HL-60/S4 treated with phorbol 12-myristate 13-acetate at 8.2 ng/mL for 4 days and 3 days (cell line): ENCODE data around the gene LAMB2.

Experiments used
- in situ Hi-C: fragments of 300-500 bp; cut with MboI; formaldehyde crosslinking; loops from 2 replicates; pipeline ENCODE4 v1.15.0; 2022; ENCODE audit warnings: low sequenced_read_pairs

LAMB2 gene

GRCh38 chr3:49122022-49122421, 10.8 kb downstream of the LAMB2 start:
- in situ Hi-C loops: no loop called here

GRCh38 chr3:49121132-49121736, 11.6 kb downstream of the LAMB2 start:
- in situ Hi-C loops: no loop called here

DNA sequence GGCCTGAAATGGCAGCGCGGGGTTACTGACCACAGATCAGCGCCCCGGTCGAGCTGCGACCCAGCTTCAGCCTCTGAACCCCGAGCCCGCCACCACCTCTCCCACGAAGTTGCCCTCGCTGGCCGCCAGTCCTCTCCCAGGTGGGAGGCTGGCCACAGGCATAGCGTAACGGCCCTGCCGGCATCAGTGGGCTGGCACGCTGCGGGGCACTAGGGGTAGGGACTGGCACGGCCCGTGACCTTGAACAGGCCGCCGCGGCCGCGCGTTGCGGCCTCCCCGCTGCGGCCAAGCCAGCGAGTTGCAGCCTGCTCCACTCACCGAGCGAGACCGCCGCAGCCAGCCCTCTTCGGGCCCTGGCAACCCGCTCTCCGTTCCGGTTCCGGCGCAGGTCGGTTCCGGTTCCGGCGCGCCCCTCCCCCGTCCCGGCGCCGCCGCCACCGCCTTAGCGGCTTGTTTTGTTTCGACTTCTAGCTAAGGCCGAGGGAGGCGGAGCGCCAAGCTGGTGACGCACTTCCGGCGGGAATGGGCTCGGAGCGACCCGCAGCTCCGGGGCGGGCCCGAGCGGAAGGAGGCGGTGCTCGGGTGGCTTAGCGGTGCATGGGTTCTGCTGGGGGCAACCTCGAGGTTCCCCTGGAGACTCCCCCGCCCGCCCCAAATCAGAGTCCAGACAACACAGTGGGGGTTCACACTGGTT, 12.3 kb downstream of the LAMB2 start, which contains the start of gene USP19:
Gene USP19, minus strand, starts transcription at position 386 of the 694 bp plus-strand sequence. CDS start 1,678 bp downstream, outside the sequence.
- in situ Hi-C loops: no loop called here

DNA sequence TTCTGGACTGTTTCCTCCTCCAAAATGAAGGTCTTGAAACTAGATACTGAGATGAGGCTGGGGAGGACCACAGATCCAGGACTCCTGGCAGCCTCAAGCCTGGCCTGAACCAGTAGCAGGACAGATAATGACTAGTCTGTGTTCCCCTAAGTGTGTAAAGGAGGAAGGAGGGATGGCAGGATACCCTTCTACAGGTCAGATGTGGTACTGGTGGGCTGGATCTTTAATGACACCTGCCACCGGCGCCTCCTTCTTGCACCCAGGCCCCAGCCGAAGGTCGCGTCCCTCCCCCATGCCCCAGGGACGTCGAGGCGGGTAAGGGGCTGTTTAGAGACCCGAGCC, 12.8 kb downstream of the LAMB2 start:
- in situ Hi-C loops: no loop called here

DNA sequence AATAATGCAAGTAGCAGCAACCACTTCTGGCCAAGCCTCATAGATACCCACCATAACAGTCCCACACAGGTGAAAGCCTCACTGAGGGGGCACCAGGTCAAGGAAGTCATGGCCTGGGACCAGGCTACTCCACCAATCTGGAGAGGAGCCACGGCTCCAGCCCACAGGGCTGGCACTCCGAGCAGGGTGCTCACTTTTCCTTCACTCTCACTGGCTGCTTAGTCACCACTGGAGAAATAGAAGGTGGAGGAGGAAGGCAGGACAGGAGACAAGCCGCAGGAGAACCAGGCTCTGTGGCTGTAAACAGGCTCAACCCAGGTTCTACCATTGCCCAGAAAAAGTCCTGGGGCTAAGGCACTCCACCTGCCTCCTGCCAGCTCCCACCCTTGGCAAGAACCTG, 13.4 kb downstream of the LAMB2 start:
- in situ Hi-C loops: no loop called here

DNA sequence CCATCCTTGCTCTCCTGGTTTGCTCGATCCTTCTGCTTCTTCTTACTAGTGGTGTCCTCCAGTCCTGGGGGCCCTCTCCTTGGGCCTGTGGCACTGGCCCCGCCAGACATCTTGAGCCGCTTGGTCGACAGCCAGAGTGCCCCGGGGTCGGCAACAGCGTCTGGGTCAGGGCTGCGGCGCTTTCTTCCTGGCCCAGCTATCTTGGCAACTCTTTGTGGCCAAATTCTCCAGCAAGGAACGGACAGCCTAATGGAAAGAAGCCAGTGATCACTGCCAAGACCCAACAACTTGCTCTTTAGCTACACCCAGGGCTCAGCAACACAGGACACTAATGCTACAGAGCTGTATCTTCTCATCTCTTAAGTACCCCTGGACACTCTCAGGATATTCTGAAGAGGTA, 13.8 kb downstream of the LAMB2 start:
- in situ Hi-C loops: no loop called here

DNA sequence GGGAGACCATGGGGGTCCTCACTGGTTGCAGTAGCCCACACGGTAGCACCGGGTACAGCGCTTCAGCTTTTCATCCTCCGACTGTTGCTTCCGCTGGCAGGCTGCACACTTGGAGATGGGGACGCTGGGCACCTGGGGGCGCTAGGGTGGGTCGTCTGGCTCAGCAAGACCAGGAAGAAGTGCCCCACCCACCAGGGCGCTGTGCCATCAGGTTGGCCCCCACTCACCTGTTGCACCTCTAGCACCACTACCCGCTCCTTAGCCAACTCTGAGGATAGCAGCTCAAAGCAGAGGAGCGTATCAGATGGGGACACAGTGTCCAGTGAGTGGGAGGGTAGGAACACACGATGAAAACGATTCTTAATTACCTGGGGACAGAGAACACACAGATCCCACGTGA, 20.6 kb downstream of the LAMB2 start:
- in situ Hi-C loops: no loop called here

GRCh38 chr3:49111347-49111746, 21.5 kb downstream of the LAMB2 start:
- in situ Hi-C loops: no loop called here

- in situ Hi-C loops: no loop called here
Observed at GRCh38 chr3:49110780-49111179, 22.1 kb downstream of the LAMB2 start.

DNA sequence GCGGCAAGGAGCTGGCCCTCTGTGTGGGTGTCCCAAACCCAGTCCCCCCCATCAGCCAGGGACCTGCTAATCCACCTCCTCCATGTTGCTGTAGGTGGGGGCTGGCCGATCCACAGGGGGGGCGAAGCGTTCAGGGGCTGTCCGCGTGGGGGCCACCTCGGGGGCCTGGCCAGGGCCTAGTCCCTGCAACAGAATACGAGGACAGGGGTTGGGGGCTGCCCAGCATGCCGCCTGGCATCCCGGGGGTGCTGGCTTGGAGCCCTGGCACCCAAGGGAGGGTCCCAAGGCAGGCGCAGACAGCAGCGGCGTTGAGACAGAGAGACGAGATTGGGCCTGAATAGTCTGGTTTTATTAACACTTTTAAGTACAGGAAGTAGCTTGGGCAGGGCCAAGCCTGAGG, 24.5 kb downstream of the LAMB2 start:
- in situ Hi-C loops: no loop called here

GRCh38 chr3:49104427-49105291, 28.2 kb downstream of the LAMB2 start, which contains the start of gene QARS1:
Gene QARS1, minus strand, starts transcription at chr3:49104757. Its CDS starts 24 bp downstream, at chr3:49104733.
- in situ Hi-C loops: no loop called here

DNA sequence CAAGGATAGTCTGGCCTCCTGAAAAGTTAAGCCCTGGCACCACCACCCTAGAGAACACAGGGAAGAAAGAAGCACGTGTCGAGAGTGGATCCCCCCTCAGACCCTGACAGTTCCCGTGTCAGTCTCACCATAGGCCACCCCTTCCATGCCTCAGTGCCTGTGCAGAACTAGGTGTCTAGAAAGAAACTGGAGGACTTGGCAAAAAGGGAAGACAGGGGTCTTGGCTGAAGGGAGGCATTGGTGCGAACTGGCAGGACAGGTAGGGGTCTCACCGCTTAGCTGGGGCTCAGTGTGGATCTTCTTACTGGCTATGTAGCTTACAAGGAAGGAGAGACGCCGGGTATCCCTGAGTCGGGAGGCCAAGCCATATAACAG, 28.8 kb downstream of the LAMB2 start:
- in situ Hi-C loops: no loop called here

DNA sequence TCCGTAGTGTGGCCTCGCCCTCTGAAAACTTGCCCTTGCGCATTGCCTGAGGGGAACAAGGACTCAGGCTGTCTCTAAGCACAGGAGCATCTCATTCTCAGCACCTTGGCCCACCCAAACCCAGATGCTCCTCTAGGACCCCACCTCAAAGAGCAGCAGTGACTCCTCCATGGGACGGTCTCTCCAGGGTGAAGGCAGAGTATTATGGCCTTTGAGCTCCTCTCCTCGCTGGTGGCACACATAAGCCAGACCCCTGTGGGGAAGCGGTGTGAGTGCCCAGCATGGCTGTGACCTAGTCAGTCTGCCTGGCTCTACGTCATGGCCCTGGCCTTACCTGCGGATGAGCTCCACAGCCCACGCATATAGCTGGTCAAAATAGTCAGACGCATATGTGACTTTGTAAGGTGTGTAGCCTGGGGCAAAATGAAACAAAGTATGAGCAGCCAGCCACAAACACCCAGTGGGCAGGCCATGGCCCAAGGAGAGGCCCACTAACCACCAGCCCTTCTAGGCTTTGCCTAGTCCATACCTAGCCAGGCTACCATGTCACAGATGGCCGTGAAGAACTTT, 32.7 kb downstream of the LAMB2 start:
- in situ Hi-C loops: no loop called here

DNA sequence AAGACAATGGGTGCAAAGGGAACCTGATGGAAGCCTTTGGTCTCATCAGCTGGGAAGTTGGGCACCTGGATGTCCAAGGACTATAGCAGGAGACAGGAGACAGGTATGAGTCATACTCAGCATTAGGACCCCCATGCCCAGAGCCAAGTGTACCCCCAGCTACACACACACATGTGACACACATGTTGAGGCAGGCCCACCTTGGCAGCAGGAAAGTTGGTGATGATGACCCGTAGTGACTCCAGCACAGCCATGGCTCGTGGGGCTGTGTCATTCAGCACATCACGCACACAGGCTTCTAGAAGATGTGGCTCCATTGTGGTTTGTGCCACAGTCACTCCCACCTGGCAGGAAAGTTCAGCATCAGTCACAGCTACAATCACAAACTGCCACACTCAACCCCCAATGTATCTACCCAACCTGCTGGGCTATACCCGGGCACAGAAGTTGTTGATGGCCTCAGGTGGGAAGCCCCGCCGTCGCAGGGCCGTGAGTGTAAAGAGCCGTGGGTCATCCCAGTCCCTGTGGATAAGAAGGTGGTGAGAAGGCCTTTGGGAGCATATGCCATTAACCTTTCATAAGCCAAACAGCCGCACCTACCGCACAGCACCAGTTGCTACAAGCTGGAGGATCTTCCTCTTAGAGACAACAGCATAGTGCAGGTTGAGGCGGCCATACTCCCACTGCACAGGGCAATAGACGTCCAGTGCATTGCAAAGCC, 33.8 kb downstream of the LAMB2 start:
- in situ Hi-C loops: no loop called here

DNA sequence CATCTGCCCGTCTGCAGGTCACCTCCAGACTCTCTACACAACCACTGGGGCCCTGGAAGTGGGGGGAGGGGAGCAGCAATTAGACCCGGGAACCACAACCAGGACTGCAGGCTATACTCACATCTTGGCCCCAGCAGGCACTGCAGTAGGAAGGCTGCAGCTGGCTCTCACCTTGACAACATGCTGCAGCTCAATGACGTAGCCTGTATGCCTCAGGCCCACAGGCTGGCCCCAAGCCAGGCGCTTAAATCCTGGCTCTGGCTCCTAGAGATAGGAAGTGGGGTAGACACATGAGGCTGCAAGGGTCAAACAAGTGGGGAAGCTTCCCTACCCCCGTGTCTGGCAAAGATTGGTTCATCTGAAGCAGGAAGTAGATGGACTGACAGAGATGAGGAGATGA, 34.4 kb downstream of the LAMB2 start:
- in situ Hi-C loops: no loop called here

- in situ Hi-C loops: no loop called here
Observed at GRCh38 chr3:49093853-49094767, 38.7 kb downstream of the LAMB2 start, which contains the start of gene QRICH1. Gene QRICH1, minus strand, starts transcription at chr3:49094071. Its CDS starts 17,054 bp downstream, at chr3:49077017.

DNA sequence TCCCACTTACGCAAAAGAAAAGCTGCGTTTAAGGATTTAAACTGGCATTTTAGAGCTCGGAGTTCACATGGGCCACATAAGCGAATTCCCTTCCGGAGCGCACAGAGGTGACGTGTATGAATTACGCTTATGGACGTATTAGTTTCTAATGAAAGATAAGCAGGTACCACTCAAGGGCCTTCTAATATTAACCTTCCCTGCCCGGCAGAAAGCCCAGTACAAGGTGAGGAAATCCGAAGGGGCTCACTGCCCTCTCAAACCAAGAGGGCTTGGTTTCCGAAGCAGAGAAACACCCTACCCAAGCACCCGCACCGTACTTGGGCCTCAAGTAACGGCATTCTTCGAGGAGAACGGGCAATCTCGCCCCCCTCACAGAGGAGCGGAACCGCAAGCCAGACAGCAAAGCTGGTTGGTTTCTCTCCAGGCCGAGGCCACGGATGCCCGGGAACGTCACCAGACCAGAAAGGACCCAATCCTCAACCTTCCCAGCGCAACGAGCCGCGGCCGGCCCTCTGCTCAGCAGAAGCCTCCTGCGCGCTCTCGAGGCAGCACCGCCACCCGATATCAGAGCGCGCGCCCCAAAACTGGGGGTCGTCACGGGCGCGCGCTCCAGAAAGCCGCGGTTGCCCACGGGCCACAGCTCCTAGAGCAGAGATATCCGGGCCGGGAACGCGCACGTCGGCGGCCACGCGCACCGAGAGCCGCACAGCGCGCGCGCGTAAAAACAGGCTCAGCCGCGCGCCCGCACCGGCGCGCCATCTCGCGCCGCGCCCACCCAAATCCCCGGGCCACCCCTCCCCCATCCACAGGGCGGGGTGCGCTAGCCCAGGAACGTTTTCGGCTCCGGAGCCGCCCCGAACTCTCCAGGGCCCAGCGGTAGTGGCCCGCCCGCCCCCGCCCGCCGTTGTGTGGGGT, 39.7 kb downstream of the LAMB2 start:
- in situ Hi-C loops: no loop called here

DNA sequence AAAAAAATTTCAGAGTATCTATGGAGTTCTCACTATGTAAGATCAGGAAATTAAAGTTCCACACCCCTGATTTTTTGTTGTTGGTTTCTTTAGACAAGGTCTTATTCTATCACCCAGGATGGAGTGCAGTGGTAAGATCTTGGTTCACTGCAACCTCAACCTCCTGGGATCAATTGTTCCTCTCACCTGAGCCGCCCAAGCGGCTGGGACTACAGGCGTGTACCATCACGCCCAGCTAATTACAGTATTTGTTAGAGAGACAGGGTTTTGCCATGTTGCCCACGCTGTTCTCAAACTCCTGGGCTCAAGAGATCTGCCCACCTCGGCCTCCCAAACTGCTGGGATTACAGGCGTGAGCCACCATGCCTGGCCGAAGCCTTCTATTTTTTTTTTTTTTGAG, 51.4 kb downstream of the LAMB2 start:
- in situ Hi-C loops: no loop called here

DNA sequence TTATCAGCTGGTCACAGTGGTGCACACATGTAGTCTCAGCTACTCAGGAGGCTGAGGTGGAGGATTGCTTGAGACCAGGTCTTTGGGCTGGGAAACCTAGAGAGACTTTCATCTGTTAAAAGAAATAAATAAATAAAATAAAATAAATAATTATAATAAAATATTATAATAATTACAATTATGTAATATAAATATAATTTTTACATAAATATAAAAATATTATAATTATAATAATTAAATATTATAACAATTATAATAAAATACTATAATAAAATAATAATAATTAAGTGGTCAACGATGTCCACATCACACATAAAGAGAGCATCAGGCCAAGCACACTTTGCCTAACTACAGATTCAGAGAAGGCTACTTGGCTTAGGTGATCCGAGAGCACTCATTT, 53.6 kb downstream of the LAMB2 start:
- in situ Hi-C loops: no loop called here
